Progenitor cell of endocrine pancreas (in vitro differentiated cells): ENCODE data around the gene CTAGE1. TPM values are rescaled to one million over a fixed set of nuclear protein-coding genes. Genes with fewer than 3 reads are reported as not detected.
"Not testable (repeated sequence)": the region's sequence is repeated elsewhere in the genome, so short reads cannot be mapped to it uniquely, and the experiment has no call there.

Experiments
- DNase-seq: peaks from one replicate; pipeline ENCODE4 v3.0.0; 2021; ENCODE audit warnings: low spot score; ENCODE audit not compliant: unreplicated experiment
- H3K27ac Mint-ChIP-seq: 2 replicates; pipeline ENCODE4 v1.8.0; 2021; ENCODE audit warnings: mild to moderate bottlenecking, moderate library complexity, mixed read lengths
- H3K27me3 Mint-ChIP-seq: 2 replicates; pipeline ENCODE4 v1.8.0; 2021; ENCODE audit warnings: mixed read lengths
- H3K36me3 Mint-ChIP-seq: 2 replicates; pipeline ENCODE4 v1.8.0; 2022; ENCODE audit warnings: mixed read lengths; ENCODE audit not compliant: insufficient read depth
- H3K4me1 Mint-ChIP-seq: 2 replicates; pipeline ENCODE4 v1.8.0; 2021; ENCODE audit warnings: low read depth, mixed read lengths
- H3K4me3 Mint-ChIP-seq: 2 replicates; pipeline ENCODE4 v1.8.0; 2021; ENCODE audit warnings: low read depth, mild to moderate bottlenecking, moderate library complexity, mixed read lengths
- H3K9me3 Mint-ChIP-seq: 2 replicates; pipeline ENCODE4 v1.8.0; 2021; ENCODE audit warnings: low read depth, mixed read lengths
- CTCF ChIP-seq: fragments of 200-600 bp; sonication (generic); IDR thresholded peaks from one replicate; pipeline ENCODE4 v1.5.0; 2021; ENCODE audit warnings: antibody characterized with exemption, mild to moderate bottlenecking; ENCODE audit not compliant: unreplicated experiment
- total RNA-seq: library from RNA; stranded (reverse); gene quantifications from 2 replicates; pipeline ENCODE4 v1.2.1, GENCODE V29; 2021

CTAGE1 gene
- total RNA-seq, 1 donor from 2014 or later = not detected

DNA sequence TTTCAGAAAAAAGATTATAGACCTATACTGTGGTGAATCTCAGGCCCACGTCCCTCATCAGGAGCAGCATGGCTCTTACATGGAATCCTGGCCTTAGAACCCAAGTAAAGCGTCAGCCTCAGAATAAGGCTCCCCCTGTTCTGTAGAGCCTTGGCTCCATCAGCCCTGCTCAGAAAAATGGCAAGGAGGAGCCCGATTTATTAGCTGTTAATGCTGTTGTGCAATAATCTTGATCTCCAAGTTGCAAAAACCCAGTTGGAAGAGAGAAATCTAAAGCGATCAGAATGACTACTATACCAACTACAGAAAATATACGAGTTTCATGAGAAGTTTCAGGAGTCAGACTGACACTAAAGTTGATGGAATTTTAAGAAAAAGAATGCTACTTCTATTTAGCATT is 35.6 kb upstream of the CTAGE1 start:
- Mint-ChIP-seq H3K9me3 (peaks cover 13% of the 10 kb centered on the region), H3K27me3 (peaks cover 6% of the 10 kb centered on the region), H3K27ac (no peak overlapping the region)

DNA sequence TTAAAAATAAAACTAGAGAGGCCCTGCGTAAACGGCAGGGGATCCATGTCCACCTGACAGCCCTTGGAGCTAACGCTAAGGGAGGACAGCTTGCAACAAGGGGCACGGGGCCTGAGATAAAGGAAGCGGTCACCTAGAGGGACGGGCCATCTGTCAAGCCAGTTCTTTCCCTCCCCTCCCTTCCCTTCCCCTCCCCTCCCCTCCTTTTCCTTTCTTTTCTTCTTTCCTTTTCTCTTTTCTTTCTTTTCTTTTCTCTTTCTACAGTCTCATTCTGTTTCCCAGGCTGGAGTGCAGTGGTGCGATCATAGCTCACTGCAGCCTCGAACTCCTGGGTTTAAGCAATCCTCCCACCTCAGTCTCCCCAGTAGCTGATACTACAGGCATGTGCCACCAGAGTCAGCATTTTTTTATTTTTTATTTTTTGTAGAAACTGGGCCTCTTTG is 34.5 kb upstream of the CTAGE1 start:
- peaks cover 6% of the 10 kb centered on the region for H3K27me3 Mint-ChIP-seq
- peak overlapping the region; percentile 17 for H3K27ac Mint-ChIP-seq
- no peak for DNase-seq
- H3K36me3 Mint-ChIP-seq = peaks cover 5% of the 10 kb centered on the region
- peaks cover 13% of the 10 kb centered on the region for H3K9me3 Mint-ChIP-seq
- peaks cover 19% of the 10 kb centered on the region for H3K4me1 Mint-ChIP-seq
- no peak for TF ChIP-seq CTCF
- no peak overlapping the region for H3K4me3 Mint-ChIP-seq

More for the DNA sequence above, 35.6 kb upstream of the CTAGE1 start:
- Mint-ChIP-seq H3K4me3 (no peak overlapping the region), H3K4me1 (peaks cover 19% of the 10 kb centered on the region), H3K36me3 (peaks cover 5% of the 10 kb centered on the region)
- no peak for DNase-seq
- TF ChIP-seq CTCF = no peak

DNA sequence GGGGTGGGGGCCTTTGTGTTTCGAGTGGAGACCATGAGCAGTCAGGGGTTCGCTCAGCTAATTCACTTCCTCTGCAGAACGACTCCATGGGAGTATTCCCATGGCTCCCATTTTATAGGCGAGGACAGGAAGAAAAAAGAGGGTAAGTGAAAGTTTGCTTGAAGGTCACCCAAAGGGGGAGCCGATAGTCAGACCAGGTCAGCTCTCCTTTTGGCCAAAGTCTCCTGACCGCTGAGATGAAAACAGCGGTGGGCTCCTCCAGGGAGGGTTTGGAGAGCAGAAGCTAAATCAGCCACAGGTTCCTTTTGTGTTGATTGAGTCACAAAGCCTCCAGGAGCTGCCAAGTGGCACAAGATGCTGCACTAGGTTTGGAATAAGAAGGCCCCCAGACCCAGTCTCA is 34.1 kb upstream of the CTAGE1 start:
- H3K9me3 Mint-ChIP-seq = peaks cover 13% of the 10 kb centered on the region
- H3K4me1 Mint-ChIP-seq = peaks cover 19% of the 10 kb centered on the region
- no peak for DNase-seq
- peaks cover 5% of the 10 kb centered on the region for H3K36me3 Mint-ChIP-seq
- no peak overlapping the region for H3K27ac Mint-ChIP-seq
- H3K4me3 Mint-ChIP-seq = no peak overlapping the region
- peaks cover 6% of the 10 kb centered on the region for H3K27me3 Mint-ChIP-seq
- no peak for TF ChIP-seq CTCF

DNA sequence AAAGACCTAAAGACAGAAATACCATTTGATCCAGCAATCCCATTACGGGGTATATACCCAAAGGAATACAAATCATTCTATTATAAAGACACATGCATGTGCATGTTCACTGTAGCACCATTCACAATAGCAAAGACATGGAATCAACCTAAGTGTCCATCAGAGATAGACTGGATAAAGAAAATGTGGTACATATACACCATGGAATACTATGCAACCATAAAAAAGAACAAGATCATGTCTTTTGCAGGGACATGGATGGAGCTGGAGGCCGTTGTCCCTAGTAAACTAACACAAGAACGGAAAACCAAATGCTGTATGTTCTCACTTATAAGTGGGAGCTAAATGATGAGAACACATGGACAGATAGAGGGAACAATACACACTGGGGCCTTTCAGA is 33.1 kb upstream of the CTAGE1 start:
- not testable (repeated sequence) for H3K27ac Mint-ChIP-seq, H3K4me1 Mint-ChIP-seq, H3K27me3 Mint-ChIP-seq, H3K36me3 Mint-ChIP-seq, H3K4me3 Mint-ChIP-seq, DNase-seq
- peaks cover 13% of the 10 kb centered on the region for H3K9me3 Mint-ChIP-seq

GRCh38 chr18:22450318-22450717 is 32.6 kb upstream of the CTAGE1 start:
- not testable (repeated sequence) for DNase-seq, H3K4me3 Mint-ChIP-seq, H3K27me3 Mint-ChIP-seq, H3K27ac Mint-ChIP-seq, H3K36me3 Mint-ChIP-seq, H3K4me1 Mint-ChIP-seq
- peaks cover 13% of the 10 kb centered on the region for H3K9me3 Mint-ChIP-seq

DNA sequence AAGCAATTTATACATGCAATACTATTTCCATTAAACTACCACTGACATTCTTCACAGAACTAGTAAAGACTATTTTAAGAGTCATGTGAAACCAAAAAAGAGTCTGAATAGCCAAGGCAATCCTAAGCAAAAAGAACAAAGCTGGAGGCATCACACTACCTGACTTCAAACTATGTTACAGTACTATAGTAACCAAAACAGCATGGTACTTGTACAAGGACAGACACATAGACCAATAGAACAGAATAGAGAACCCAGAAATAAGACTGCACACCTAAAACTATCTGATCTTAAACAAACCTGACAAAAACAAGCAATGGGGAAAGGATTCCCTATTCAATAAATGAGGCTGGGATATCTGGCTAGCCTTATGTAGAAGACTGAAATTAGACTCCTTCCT is 32.0 kb upstream of the CTAGE1 start:
- not testable (repeated sequence) for DNase-seq, H3K4me1 Mint-ChIP-seq, H3K27ac Mint-ChIP-seq, H3K4me3 Mint-ChIP-seq, H3K36me3 Mint-ChIP-seq, H3K27me3 Mint-ChIP-seq
- peaks cover 13% of the 10 kb centered on the region for H3K9me3 Mint-ChIP-seq

DNA sequence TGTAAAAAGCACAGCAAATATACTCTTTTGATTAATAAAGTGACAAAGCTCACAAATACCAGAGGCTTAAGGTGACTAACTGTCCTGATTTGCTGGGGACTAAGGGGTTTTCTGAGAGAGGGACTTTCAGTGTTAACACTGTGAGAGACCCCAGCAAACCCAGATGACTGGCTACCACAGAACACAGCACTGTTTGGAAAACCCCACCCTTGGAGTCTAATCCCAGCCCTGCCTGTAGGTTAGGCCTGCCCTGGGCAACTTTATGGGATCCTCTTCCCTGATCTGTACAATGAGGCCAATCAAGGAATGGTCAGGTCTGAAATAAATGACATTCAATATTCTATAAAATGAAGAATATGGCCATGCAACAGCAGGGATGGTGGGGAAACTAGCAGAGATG is 30.5 kb upstream of the CTAGE1 start:
- H3K9me3 Mint-ChIP-seq = peaks cover 13% of the 10 kb centered on the region
- no peaks in the 10 kb centered on the region for H3K27me3 Mint-ChIP-seq
- no peak for DNase-seq
- no peak for TF ChIP-seq CTCF
- no peak overlapping the region for H3K27ac Mint-ChIP-seq
- H3K4me1 Mint-ChIP-seq = peaks cover 2% of the 10 kb centered on the region
- H3K4me3 Mint-ChIP-seq = no peak overlapping the region
- peaks cover 5% of the 10 kb centered on the region for H3K36me3 Mint-ChIP-seq
